ENCODE results near the gene MN1. TPM values are rescaled to one million over a fixed set of nuclear protein-coding genes. Genes with fewer than 3 reads are reported as not detected.

Gene MN1
- total RNA-seq, 1 donor from 2014 or later: 6.1 TPM

DNA sequence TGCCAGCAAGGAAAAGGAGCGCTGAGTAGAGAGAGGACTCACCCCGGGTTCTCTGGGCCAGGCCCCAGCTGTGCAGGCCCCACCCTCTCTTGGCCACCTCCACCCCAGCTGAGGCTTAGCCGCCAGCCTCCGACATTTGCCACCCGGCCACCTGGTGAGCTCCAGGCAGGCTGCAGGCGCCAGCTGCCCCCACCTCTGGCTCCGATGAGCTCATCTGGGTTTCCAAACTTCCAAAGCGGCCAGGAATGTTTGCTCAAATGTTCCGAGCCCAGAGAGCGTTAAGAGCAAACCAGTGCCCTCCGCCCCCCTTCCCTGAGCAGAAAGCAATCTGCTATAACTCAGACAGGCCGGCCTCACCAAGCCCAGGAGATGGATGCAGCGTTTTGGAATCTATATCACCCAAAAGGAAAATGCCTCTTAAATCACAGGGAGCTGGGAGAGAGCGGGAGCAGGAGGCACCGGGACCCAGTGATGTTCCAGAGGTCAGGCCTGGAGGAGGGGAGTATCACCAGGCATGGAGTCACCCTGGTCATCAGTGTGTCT is 9.1 kb upstream of the MN1 start:
- Histone ChIP-seq H3K36me3 (no peaks in the 10 kb centered on the region), H3K9me3 (no peaks in the 10 kb centered on the region), H3K4me3 (no peak overlapping the region), H3K27ac (peak overlapping the region; percentile 83), H3K27me3 (no peaks in the 10 kb centered on the region), H3K4me1 (peaks cover 20% of the 10 kb centered on the region)
- TF ChIP-seq POLR2A (IDR thresholded peaks at IDR 0.05): no peak
- TF ChIP-seq, protein P1, sequence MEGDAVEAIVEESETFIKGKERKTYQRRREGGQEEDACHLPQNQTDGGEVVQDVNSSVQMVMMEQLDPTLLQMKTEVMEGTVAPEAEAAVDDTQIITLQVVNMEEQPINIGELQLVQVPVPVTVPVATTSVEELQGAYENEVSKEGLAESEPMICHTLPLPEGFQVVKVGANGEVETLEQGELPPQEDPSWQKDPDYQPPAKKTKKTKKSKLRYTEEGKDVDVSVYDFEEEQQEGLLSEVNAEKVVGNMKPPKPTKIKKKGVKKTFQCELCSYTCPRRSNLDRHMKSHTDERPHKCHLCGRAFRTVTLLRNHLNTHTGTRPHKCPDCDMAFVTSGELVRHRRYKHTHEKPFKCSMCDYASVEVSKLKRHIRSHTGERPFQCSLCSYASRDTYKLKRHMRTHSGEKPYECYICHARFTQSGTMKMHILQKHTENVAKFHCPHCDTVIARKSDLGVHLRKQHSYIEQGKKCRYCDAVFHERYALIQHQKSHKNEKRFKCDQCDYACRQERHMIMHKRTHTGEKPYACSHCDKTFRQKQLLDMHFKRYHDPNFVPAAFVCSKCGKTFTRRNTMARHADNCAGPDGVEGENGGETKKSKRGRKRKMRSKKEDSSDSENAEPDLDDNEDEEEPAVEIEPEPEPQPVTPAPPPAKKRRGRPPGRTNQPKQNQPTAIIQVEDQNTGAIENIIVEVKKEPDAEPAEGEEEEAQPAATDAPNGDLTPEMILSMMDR (IDR thresholded peaks at IDR 0.05): no peak
- peak; percentile 43 to 80 for TF ChIP-seq POLR2AphosphoS5 (IDR thresholded peaks at IDR 0.05; ENCODE audit: insufficient read depth in 1 of 2, low read depth in 1 of 2)
- no peak for DNase-seq (ENCODE audit: extremely low spot score in 2 of 2)
- intact Hi-C loops (cut with DNase I): no loop called here

DNA sequence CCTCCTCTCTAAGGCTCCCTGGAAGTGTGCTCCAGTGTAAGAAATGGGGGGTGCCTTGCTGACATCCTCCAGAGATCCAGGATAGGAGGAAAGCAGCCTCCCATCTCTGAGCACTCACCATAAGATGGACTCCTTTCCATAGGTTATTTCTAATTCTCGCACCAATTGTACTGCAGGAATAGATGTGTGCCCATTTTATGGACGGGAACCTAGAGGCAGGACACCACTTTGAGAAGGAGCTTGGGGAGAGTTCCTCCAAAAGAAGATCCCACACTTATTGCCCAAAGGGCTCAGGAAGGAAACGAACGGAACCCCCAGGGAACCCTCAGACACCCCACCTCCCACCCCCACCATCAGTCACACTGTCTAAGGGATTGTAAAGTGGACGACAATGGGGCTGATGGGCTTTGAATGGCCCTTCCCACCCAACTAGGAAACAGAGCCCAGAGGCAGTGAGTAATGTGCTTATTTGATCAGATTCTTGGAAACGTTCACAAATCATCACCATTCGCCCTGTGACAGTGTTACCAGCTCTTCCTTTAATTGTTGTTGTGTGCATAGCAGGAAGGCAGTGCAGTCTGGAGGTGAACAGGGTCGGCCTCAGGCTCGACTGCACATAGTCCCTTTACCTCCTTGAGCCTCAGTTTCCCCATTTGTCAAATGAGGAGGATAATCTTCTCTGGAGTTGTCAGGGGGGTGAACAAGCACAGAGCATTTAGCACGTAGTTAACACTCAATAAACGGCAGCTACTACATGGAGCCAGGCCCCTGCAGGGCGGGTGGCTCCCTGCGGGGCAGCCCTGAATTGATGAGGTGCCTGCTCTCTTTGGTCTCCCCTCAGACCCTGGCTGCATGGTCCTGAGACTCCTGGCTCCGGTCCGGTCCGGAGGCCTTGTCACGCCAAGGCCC is 8.4 kb upstream of the MN1 start:
- H3K4me1 ChIP-seq: peaks cover 21% of the 10 kb centered on the region
- H3K36me3 ChIP-seq: no peaks in the 10 kb centered on the region
- intact Hi-C loops (cut with DNase I): loop anchor here (10.0 kb wide), 4 partner anchors 65 to 1135 kb away; no protein-coding TSS in a partner anchor
- no peak for DNase-seq (ENCODE audit: extremely low spot score in 2 of 2)
- no peaks in the 10 kb centered on the region for H3K9me3 ChIP-seq
- H3K27ac ChIP-seq: peak overlapping the region; percentile 83
- H3K27me3 ChIP-seq: no peaks in the 10 kb centered on the region
- no peak overlapping the region for H3K4me3 ChIP-seq
- TF ChIP-seq, protein P1 (IDR thresholded peaks at IDR 0.05): no peak

DNA sequence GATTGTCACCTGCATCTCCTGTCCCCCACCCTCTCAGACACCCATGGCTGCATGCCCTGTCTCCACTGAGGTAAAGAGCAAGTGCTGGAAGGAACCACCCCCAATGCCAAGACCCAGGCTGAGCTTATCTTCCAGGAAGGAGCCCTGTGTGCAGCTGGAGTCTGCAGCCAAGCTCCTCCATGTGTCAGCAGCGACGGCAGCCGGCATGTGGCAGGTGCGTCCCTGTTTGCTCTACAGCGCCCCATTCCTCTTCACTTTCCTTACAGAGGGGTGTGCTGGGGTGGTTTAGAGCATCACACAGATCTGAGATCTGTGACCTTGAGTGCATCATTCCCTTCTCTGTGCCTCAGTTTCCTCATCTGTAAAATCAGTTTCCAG is 7.7 kb upstream of the MN1 start:
- no peak for DNase-seq (ENCODE audit: extremely low spot score in 2 of 2)
- intact Hi-C loops (cut with DNase I): loop anchor here (10.0 kb wide), 4 partner anchors 66 to 1134 kb away; no protein-coding TSS in a partner anchor
- Histone ChIP-seq H3K9me3 (no peaks in the 10 kb centered on the region), H3K27ac (peak overlapping the region; percentile 83), H3K27me3 (no peaks in the 10 kb centered on the region), H3K36me3 (no peaks in the 10 kb centered on the region), H3K4me3 (no peak overlapping the region), H3K4me1 (peaks cover 29% of the 10 kb centered on the region)
- TF ChIP-seq, protein P1 (IDR thresholded peaks at IDR 0.05): no peak
- TF ChIP-seq POLR2AphosphoS5 (IDR thresholded peaks at IDR 0.05; ENCODE audit: insufficient read depth in 1 of 2, low read depth in 1 of 2): no peak
- TF ChIP-seq POLR2A (IDR thresholded peaks at IDR 0.05): no peak

DNA sequence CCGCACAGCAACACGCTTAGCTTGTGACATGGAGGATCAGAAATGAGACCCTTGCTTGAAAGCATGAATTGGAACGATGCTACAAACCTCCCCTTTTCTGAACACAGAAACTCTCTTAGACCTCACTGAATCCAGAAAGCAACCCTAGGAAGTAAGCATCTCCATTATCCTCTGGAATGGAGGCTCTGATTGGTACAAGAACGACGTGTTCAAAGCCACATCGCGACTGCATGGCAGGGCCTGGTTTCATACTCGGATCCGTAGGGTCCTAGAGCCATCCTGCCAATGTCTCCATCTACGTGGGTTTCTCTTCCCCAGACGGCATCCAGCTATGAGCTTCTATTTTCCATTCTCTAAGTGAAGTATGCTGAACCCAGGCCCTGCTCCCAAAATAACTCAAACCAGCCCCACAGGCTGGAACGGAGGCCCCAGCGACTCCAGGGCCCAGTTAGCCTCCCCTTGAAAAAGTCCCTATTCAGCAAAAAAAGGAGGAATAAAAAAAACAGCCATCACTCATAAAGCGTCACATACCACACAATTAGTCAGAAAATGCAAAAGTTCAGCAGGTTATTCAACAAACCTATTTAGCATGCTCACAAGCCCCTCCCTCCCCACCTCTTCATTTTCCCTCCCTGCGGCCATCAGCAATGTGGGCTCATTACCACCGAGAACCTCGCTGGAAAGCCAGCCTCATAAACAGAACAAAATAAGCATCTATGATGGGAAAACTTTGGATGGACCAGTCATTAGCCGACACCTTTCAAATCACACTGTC is 7.1 kb upstream of the MN1 start:
- intact Hi-C loops (cut with DNase I): loop anchor here (10.0 kb wide), 4 partner anchors 66 to 1134 kb away; no protein-coding TSS in a partner anchor
- H3K4me3 ChIP-seq: no peak overlapping the region
- TF ChIP-seq POLR2AphosphoS5 (IDR thresholded peaks at IDR 0.05; ENCODE audit: insufficient read depth in 1 of 2, low read depth in 1 of 2) (no peak), POLR2A (IDR thresholded peaks at IDR 0.05) (no peak)
- TF ChIP-seq, protein P1 (IDR thresholded peaks at IDR 0.05): no peak
- H3K36me3 ChIP-seq: no peaks in the 10 kb centered on the region
- no peaks in the 10 kb centered on the region for H3K9me3 ChIP-seq
- H3K27me3 ChIP-seq: no peaks in the 10 kb centered on the region
- DNase-seq (ENCODE audit: extremely low spot score in 2 of 2): no peak
- no peak overlapping the region for H3K27ac ChIP-seq
- peaks cover 29% of the 10 kb centered on the region for H3K4me1 ChIP-seq

Data from vagina (tissue), 2 donors.